ENCODE data around the gene PHGDH.

The PHGDH gene

GRCh38 chr1:119712342-119713038 lies 756 bp downstream of the PHGDH start:
- peak; percentile 91 for DNase-seq (ENCODE audit: low read depth)
- TF ChIP-seq CTCF (IDR thresholded peaks at IDR 0.05; ENCODE audit: low read length, missing control alignments): no peak
- peak overlapping the region; percentile 67 for H3K4me3 ChIP-seq (replicated peaks; ENCODE audit: low read depth, low read length)

- TF ChIP-seq CTCF (IDR thresholded peaks at IDR 0.05; ENCODE audit: low read length, missing control alignments): no peak
- DNase-seq (ENCODE audit: low read depth): peak; percentile 19
- peak overlapping the region; percentile 67 for H3K4me3 ChIP-seq (replicated peaks; ENCODE audit: low read depth, low read length)
Observed at GRCh38 chr1:119713039-119713748, 1.5 kb downstream of the PHGDH start.

DNA sequence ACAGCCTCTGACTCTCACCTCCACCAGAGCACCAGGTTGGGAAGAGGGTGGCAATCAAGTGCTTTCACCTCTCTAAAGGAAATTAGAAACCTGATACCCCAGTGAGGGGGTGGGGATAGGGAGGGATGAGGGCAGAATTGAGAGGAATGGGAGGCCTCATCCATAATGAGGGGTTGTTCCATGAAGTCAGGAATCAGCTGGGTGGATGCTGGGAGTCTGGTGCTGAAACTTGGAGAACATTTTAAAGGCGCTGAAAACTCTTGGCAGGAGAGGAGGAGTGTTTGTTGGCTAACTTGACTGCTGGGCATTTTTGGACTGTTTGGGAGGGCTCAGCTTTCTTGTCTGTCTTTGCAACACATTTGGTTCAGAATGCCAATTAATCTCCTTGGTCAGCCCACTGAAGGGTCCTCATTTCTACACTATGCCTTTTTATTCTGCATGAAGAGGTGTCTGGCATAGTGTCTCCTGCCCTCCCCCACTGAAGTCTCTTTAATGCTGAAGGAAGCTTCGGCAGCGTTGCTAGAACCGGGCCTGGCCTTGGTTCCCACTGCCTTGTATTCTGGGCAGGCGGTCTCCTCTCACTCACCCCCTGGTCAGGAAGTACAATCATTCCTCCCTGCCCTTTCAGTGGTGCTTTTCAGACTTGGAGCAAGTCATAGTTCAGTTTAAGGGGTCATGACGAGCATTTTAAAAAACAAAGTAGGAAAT lies 2.2 kb downstream of the PHGDH start:
- peak; percentile 40 for DNase-seq (ENCODE audit: low read depth)
- peak overlapping the region; percentile 67 for H3K4me3 ChIP-seq (replicated peaks; ENCODE audit: low read depth, low read length)
- TF ChIP-seq CTCF (IDR thresholded peaks at IDR 0.05; ENCODE audit: low read length, missing control alignments): no peak

GRCh38 chr1:119714583-119714982 lies 2.8 kb downstream of the PHGDH start:
- H3K4me3 ChIP-seq (replicated peaks; ENCODE audit: low read depth, low read length): peak overlapping the region; percentile 67
- TF ChIP-seq CTCF (IDR thresholded peaks at IDR 0.05; ENCODE audit: low read length, missing control alignments): no peak
- peak; percentile 36 for DNase-seq (ENCODE audit: low read depth)

- no peak overlapping the region for H3K4me3 ChIP-seq (replicated peaks; ENCODE audit: low read depth, low read length)
- TF ChIP-seq CTCF (IDR thresholded peaks at IDR 0.05; ENCODE audit: low read length, missing control alignments): peak; percentile 2
- DNase-seq (ENCODE audit: low read depth): peak; percentile 29
Observed at GRCh38 chr1:119715542-119715941, 3.8 kb downstream of the PHGDH start.

GRCh38 chr1:119718409-119718808 lies 6.7 kb downstream of the PHGDH start:
- no peak for TF ChIP-seq CTCF (IDR thresholded peaks at IDR 0.05; ENCODE audit: low read length, missing control alignments)
- no peak overlapping the region for H3K4me3 ChIP-seq (replicated peaks; ENCODE audit: low read depth, low read length)
- no peak for DNase-seq (ENCODE audit: low read depth)
